Endometrial microvascular endothelial cells (primary cell): ENCODE data around the gene SLC19A1. TPM values are rescaled to one million over a fixed set of nuclear protein-coding genes. Genes with fewer than 3 reads are reported as not detected.
"Not testable (repeated sequence)": the region's sequence is repeated elsewhere in the genome, so short reads cannot be mapped to it uniquely, and the experiment has no call there.

Source experiments
- in situ Hi-C: cut with HindIII; loops from 2 replicates; pipeline ENCODE4 v1.10.0; 2017; ENCODE audit warnings: low sequenced_read_pairs, low pct_unique_long_range_greater_than_20kb; ENCODE audit errors: inconsistent ontology term
- total RNA-seq: library from RNA; depleted of rRNA; stranded (reverse); fragments of >200 nt; gene quantifications from one replicate; pipeline ENCODE4 v1.2.3, GENCODE V29; 2015; ENCODE audit errors: inconsistent ontology term

The SLC19A1 gene
- total RNA-seq, 1 donor from 2014 or later = 32.3 TPM

- in situ Hi-C loops = not testable (repeated sequence)
Measured at GRCh38 chr21:45561241-45561640, 19.0 kb upstream of the SLC19A1 start.

GRCh38 chr21:45560106-45561021, 18.1 kb upstream of the SLC19A1 start:
- in situ Hi-C loops = no loop called here

- in situ Hi-C loops = no loop called here
Measured at GRCh38 chr21:45559216-45560105, 17.2 kb upstream of the SLC19A1 start.

DNA sequence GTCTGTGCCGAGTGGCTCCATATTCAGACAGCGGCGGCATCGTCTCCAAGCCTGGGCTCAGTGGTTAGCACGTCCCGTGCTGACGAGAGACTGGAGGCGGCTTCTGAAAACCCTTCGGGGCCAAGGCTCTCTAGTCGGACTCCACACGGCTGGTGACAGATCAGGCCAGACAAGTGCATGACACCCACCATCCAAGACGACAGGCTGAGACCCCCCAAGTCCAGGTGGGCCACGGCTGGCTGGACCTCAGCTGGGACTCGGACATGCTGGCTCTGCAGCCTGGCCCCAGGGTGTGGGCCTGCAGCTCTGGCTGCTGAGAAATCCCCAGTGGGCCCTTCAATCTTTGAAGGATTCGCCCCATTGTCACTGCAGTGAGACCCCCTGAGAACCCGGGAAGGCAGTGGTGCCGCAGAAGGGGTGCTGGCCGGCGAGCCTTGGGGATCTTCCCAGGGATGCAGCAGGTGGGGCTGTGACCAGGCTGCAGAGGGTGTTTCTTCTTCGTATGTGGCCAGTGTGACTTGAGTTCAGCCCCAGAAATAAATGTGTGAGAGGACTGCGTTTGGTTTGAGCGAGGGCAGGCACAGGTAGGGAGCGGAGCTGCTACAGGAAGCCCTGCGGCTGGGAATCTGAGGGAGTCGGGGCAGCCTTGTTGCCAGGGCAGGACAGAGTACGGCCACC, 15.9 kb upstream of the SLC19A1 start:
- in situ Hi-C loops = no loop called here

GRCh38 chr21:45557616-45558043, 15.4 kb upstream of the SLC19A1 start:
- in situ Hi-C loops = no loop called here

- in situ Hi-C loops = no loop called here
Measured at GRCh38 chr21:45556645-45557615, 14.7 kb upstream of the SLC19A1 start.

DNA sequence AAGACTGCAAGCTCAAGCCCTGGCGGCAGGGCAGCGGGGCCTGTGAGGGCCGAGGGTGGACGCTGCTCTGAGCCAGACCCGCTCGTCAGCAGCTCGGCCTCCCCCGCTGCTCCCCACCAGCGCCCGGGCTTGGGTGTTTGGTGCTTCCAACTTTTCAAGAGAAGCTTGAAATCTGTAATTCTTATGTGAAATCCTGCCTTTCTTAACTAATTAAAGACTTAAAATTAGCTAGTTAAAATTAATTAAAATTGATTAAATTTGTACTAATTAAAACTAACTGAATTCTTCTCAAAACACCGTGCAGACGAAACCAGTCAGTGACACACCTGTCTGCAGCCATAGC, 14.0 kb upstream of the SLC19A1 start:
- in situ Hi-C loops = no loop called here

DNA sequence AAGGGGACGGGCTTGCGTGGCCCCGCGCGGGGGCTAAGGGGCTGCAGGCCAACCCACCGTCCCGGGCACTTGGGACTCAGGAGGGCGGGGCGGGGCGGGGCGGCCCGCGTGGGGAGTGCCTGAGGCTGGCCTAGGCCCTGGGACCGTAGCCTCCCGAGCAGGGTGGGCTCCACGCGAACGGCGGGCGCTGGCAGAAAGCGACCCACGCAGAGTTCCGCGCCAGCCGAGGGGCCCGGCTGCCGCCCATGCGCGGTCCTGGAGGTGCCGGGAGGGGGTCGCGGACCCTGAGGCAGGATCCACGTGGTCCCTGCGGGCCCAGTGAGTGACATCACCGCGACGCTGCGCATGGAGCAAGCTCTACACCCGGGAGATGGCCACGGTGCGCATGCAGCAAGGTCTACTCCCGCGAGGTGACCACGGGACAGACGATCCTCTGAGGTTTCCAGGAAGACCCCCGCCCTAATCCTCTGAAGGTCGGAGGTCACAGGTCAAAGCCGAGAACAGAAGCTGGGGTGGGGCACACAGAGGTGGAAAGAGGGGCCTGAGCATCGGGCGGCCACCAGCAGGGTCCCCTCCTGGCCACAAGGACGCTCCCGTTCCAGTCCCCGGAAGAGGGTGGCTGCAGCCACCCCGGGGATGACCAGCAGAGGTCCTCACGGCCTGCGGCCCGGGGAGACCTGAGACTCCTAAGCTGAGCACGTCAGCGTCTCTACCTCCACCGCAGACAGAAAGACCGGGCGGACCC, 13.5 kb upstream of the SLC19A1 start:
- in situ Hi-C loops = no loop called here

- in situ Hi-C loops = no loop called here
Measured at GRCh38 chr21:45555251-45555556, 13.0 kb upstream of the SLC19A1 start.

- in situ Hi-C loops = no loop called here
Measured at GRCh38 chr21:45554477-45555175, 12.4 kb upstream of the SLC19A1 start.

DNA sequence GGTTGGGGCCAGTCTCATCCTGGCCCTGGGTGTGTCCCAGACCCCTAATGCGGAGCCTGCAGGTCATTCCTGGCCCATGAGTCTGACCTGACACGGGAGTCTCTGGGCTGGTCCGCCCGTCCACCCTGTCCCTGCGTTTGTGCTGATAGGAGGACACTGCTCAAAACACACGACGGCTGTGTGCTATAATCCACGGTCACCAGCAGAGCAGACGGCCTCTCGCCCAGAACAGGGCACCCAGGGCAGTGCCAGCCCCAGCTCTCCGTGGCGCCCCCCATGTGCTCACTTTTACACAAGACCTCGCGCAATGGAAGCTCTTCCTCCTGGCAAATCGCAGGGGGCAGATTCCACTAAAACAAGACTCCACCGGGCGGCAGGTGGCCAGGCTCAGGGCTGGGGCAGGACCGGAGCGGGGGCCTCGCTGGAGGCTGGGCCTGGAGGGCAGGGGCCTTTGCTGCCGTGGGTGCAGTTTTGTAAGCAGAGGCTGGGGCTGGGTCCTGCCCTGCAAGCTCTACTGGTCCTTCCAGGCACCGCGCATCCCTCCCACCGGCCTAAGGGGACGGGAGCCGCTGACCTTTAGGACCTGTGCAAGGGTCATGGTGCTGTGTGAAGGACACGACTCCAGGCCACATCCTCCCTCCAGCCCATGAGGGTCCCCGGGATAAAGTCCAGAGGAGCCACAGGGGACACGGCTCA, 10.6 kb upstream of the SLC19A1 start:
- in situ Hi-C loops = no loop called here

DNA sequence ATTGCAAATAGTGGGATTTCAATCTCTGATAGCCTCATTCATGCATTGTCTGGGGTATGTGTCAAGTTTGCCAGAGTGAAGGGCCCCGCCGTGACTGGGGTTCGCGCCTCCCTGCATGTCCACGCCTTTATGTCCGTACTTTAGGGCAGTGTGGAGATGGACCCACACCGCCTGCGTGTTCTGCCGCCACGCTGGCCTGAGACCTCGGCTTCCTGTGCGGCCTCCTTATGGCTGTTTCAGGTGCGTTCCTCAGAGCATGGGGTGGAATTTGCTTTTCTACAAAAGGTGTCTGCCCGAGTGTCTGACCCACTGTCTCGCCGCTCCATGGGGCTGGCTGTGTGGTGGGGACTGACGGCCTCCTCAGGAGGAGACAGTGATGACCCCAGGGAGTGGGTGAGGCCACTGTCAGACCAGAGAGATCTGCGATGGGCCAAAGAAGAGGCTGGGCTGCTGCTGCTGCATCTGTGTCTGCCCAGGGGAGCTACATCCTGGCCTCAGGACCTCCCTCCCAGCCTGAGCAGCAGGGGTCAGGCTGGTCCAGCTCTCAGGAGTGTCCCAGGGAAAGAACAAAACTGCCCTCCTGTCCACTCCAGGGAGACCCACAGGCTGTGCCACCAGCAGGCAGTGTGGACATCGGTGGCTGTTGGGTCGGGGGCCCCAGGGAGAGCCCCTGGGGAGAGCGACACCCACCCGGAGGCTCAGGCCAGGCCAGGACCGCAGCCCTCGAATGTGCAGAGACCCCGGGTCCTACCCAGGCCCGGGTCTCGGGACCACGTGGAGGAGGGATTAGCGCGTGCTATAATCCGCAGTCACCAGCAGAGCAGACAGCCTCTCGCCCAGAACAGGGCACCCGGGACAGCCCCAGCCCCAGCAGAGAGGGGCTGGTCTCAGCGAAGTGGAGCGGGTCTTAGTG, 9.8 kb upstream of the SLC19A1 start:
- in situ Hi-C loops = no loop called here

DNA sequence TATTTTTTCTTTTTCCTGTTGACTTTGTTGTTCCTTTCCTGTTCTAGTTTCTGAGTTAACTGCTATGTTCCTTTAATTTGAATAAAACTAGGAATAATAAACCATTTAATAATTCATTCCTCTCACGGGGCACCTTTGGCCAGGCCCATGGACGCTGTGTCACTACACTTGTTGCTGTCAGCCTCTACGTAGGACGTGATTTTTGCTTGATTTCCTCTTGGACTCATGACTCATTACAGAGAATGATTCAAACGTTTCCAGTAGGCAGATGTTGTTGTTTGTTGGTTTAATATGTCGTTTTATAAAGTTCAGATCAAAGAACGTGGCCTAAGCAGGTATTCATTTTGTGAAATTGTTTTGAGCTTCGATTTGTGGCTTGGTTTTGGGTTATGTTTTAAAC, 9.1 kb upstream of the SLC19A1 start:
- in situ Hi-C loops = no loop called here

DNA sequence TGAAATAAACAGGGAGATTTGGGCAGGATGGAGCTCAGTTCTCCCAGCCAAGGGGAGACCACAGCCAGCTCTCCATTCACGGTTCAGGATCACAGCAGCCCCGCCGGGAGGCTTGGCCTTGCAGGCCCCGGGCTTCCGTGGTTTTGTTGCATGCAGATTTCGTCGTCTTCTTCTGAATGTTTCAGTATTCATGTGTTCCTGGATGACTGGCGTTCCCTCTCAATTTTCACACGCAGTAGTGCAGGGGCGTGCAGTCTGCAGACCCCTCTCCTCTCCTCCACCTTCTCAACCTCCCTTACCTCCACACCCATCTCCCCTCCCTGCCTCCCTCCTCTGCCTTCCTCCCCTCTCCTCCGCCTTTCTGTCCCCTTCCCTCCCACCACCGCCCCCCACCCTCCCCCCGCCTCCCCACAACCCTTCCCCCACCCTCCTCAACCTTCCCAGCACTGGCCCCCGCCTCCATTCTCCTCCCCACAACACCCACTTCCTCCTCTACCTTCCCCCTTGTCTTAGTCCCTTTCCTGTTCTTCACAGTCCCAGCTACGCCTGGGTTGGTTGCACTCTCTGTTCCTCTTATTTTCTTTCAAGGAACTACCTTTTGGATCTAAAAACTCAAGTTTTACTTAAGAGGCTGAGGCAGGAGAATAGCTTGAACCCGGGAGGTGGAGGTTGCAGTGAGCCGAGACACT, 8.4 kb upstream of the SLC19A1 start:
- in situ Hi-C loops = no loop called here
